GM21529 (cell line): ENCODE measurements around the gene CFAP410.
"Not testable (repeated sequence)": the region's sequence is repeated elsewhere in the genome, so short reads cannot be mapped to it uniquely, and the experiment has no call there.

Source experiments
- ATAC-seq: cut with Tn5 transposase; IDR thresholded peaks from one replicate; pipeline ENCODE4 v1.9.1; 2021; ENCODE audit not compliant: unreplicated experiment

The CFAP410 gene

GRCh38 chr21:44288251-44289110, 50.7 kb downstream of the CFAP410 start:
- ATAC-seq: no peak

- ATAC-seq: no peak
Measured at GRCh38 chr21:44286716-44287632, 52.2 kb downstream of the CFAP410 start.

- no peak for ATAC-seq
Measured at GRCh38 chr21:44286086-44286715, 53.0 kb downstream of the CFAP410 start.

- ATAC-seq: no peak
Measured at GRCh38 chr21:44285138-44285992, 53.8 kb downstream of the CFAP410 start, which contains the start of gene AIRE. Gene AIRE, plus strand, starts transcription at chr21:44285876. Its CDS starts 131 bp downstream, at chr21:44286007.

- no peak for ATAC-seq
Measured at GRCh38 chr21:44283948-44284347, 55.2 kb downstream of the CFAP410 start.

GRCh38 chr21:44283211-44283785, 55.9 kb downstream of the CFAP410 start:
- ATAC-seq: not testable (repeated sequence)

- no peak for ATAC-seq
Measured at GRCh38 chr21:44282370-44282769, 56.8 kb downstream of the CFAP410 start.

- ATAC-seq: no peak
Measured at GRCh38 chr21:44281801-44282200, 57.4 kb downstream of the CFAP410 start.

GRCh38 chr21:44279354-44280260, 59.6 kb downstream of the CFAP410 start:
- no peak for ATAC-seq
